BLaER1 treated with 17β-estradiol and CSF1 and Interleukin-3, amounts not matched to agents 10 nM and 100 nM (cell line): ENCODE data around the gene DESI2.

Experiments
- H3K27ac ChIP-seq, 11 experiments: shearing (Covaris generic); formaldehyde crosslinking; 2 replicates each; pipeline ENCODE4 v1.8.1; 2022
- H3K27me3 ChIP-seq, 11 experiments: shearing (Covaris generic); formaldehyde crosslinking; 2 replicates each; pipeline ENCODE4 v1.8.1; 2022
- H3K36me3 ChIP-seq, 11 experiments: shearing (Covaris generic); formaldehyde crosslinking; 2 replicates each; pipeline ENCODE4 v1.8.1; 2022
- H3K4me1 ChIP-seq, 10 experiments: shearing (Covaris generic); formaldehyde crosslinking; 2 replicates each; pipeline ENCODE4 v1.8.1; 2022
- H3K4me2 ChIP-seq, 11 experiments: shearing (Covaris generic); formaldehyde crosslinking; 2 replicates each; pipeline ENCODE4 v1.8.1; 2022
- H3K4me3 ChIP-seq, 10 experiments: shearing (Covaris generic); formaldehyde crosslinking; 2 replicates each; pipeline ENCODE4 v1.8.1; 2022
- H3K9ac ChIP-seq, 11 experiments: shearing (Covaris generic); formaldehyde crosslinking; 2 replicates each; pipeline ENCODE4 v1.8.1; 2022
- H3K9me3 ChIP-seq, 11 experiments: shearing (Covaris generic); formaldehyde crosslinking; replicated peaks in 1 of 11; 2 replicates each; pipeline ENCODE4 v1.8.1; 2022
- H4K20me1 ChIP-seq, 11 experiments: shearing (Covaris generic); formaldehyde crosslinking; 2 replicates each; pipeline ENCODE4 v1.8.1; 2022
- Cebpa-rat ChIP-seq, 11 experiments: shearing (Covaris generic); IDR thresholded peaks; 2 replicates each; pipeline ENCODE4 v1.8.1; 2022

DESI2 gene

DNA sequence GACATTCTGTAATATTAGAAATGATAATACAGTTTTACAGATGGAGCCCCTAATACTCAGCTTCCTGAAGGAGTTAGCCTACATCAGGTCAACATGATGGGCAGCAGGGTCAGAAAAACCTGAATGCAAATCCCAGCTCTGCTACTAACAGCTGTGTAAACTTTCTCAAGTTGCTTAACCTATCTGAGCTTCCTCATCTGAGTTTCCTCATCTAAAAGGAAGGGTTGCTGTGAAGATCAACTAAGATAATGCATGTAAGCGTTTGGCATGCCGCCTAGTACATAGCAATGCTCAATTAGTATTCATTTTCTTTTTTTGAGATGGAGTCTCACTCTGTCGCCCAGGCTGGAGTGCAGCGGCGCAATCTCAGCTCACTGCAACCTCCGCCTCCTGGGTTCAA, 18.4 kb upstream of the DESI2 start:
- Histone ChIP-seq H3K4me3 (no peak overlapping the region), H4K20me1 (no peaks in the 10 kb centered on the region), H3K9ac (no peak overlapping the region), H3K27me3 (no peaks in the 10 kb centered on the region), H3K27ac (no peak overlapping the region), H3K36me3 (no peaks in the 10 kb centered on the region), H3K9me3 (peaks cover 7 to 24% (median 13%) of the 10 kb centered on the region in 11 experiments; a peak in 20 of 22 replicates), H3K4me1 (no peaks in the 10 kb centered on the region), H3K4me2 (no peak overlapping the region)
- TF ChIP-seq Cebpa-rat (IDR thresholded peaks at IDR 0.05) = no peak

DNA sequence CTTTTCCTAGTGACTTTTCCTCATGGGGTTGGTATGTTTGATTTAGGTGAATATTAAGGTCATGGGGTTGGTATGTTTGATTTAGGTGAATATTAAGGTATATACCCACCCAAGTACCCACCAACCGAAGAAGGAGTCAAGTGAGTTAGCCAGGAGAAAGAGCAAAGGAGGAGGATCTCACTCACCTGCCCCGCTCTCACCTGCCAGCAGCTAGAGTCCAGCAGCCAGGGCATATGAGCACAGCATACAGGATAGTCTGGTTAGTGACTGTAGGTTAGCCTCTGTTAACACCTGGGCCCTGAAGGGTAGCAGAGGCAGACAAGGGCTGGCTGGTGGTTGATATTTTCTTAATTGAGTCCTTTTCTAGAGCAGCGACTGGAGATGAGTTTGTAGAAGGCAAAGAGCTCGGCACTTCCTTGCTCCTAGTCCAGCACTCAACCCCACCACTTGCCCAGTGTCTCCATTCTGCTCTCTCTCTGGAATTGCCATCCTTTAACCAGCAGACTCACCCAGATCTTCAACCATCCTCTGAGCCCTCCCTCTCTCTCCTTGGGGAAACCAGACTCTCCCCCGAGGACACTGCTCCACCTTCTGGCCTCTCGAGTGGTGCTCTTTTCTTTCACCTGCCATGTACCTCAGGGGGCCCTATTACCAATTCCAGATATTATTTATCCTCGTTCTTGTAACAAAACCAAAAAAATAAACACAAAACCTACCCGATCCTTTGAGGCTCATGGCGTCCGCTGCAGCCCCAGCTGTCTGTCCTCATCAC, 16.3 kb upstream of the DESI2 start:
- no peaks in the 10 kb centered on the region for H4K20me1 ChIP-seq
- no peaks in the 10 kb centered on the region for H3K4me1 ChIP-seq
- H3K4me3 ChIP-seq = no peak overlapping the region
- no peak for TF ChIP-seq Cebpa-rat (IDR thresholded peaks at IDR 0.05)
- H3K27me3 ChIP-seq = no peaks in the 10 kb centered on the region
- peaks cover 6 to 20% (median 11%) of the 10 kb centered on the region in 11 experiments; a peak in 19 of 22 replicates for H3K9me3 ChIP-seq
- H3K9ac ChIP-seq = no peak overlapping the region
- no peak overlapping the region for H3K27ac ChIP-seq
- no peak overlapping the region for H3K4me2 ChIP-seq
- no peaks in the 10 kb centered on the region for H3K36me3 ChIP-seq

DNA sequence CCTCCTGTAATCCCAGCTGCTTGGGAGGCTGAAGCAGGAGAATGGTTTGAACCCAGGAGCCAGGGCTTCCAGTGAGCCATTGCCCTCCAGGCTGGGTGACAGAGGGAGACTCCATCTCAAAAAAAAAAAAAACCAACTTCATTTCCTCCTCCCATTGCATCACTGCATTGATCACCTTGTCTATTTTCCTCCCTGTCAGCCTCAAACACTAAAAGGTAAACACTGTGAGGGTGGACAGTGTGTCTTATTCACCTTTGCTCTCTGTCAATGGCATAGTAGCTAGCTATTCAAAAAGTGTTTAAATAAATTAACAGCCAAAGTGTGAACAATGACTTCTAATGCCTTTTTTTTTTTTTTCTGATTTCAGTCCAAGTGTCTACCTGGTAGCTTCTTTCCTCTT, 13.4 kb upstream of the DESI2 start:
- no peak overlapping the region for H3K27ac ChIP-seq

GRCh38 chr1:244640917-244641316, 12.0 kb upstream of the DESI2 start:
- Histone ChIP-seq H3K4me1 (no peaks in the 10 kb centered on the region), H3K27ac (no peak overlapping the region), H3K36me3 (no peaks in the 10 kb centered on the region), H3K4me2 (no peak overlapping the region), H3K4me3 (no peak overlapping the region), H3K9ac (no peak overlapping the region), H4K20me1 (no peaks in the 10 kb centered on the region), H3K9me3 (peaks cover 0 to 8% (median 0%) of the 10 kb centered on the region in 11 experiments; a peak in 3 of 22 replicates), H3K27me3 (no peaks in the 10 kb centered on the region)
- TF ChIP-seq Cebpa-rat (IDR thresholded peaks at IDR 0.05) = no peak

More for the DNA sequence above, 13.4 kb upstream of the DESI2 start:
- Histone ChIP-seq H3K27me3 (no peaks in the 10 kb centered on the region), H3K4me1 (no peaks in the 10 kb centered on the region), H3K4me2 (no peak overlapping the region), H3K9me3 (peaks cover 0 to 8% (median 0%) of the 10 kb centered on the region in 11 experiments; a peak in 3 of 22 replicates), H4K20me1 (no peaks in the 10 kb centered on the region), H3K36me3 (no peaks in the 10 kb centered on the region), H3K9ac (no peak overlapping the region), H3K4me3 (no peak overlapping the region)
- no peak for TF ChIP-seq Cebpa-rat (IDR thresholded peaks at IDR 0.05)

GRCh38 chr1:244642526-244642925, 10.4 kb upstream of the DESI2 start:
- Histone ChIP-seq H3K9me3 (peaks cover 0 to 8% (median 0%) of the 10 kb centered on the region in 11 experiments; a peak in 3 of 22 replicates), H3K4me2 (no peak overlapping the region), H3K27me3 (no peaks in the 10 kb centered on the region), H3K4me3 (no peak overlapping the region), H3K27ac (no peak overlapping the region), H3K9ac (no peak overlapping the region), H3K4me1 (no peaks in the 10 kb centered on the region), H4K20me1 (no peaks in the 10 kb centered on the region), H3K36me3 (no peaks in the 10 kb centered on the region)
- TF ChIP-seq Cebpa-rat (IDR thresholded peaks at IDR 0.05) = no peak

DNA sequence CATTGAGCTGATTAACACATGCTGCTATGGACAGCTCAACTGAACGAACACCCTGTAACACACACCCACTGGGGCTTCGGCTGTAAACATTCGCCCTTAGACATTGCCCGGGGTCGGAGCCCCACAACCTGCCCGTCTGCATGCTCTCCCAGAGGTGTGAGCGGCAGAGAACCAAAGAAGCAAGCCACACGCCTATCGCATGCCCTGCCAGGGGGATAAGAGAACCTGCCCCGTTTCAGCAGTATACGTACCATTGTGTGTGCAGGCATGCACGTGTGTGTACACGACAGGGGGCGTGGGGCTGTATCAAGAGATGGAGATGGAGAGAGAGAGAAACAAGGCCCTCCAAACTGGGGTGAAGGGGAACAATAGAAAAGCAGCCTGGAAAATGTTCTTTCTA, 9.9 kb upstream of the DESI2 start:
- Histone ChIP-seq H3K4me1 (no peaks in the 10 kb centered on the region), H3K27ac (no peak overlapping the region), H3K36me3 (no peaks in the 10 kb centered on the region), H3K4me2 (no peak overlapping the region), H4K20me1 (no peaks in the 10 kb centered on the region), H3K9me3 (peaks cover 0 to 8% (median 0%) of the 10 kb centered on the region in 11 experiments; a peak in 3 of 22 replicates), H3K27me3 (no peaks in the 10 kb centered on the region), H3K9ac (no peak overlapping the region), H3K4me3 (no peak overlapping the region)
- TF ChIP-seq Cebpa-rat (IDR thresholded peaks at IDR 0.05) = no peak

GRCh38 chr1:244645414-244645813, 7.5 kb upstream of the DESI2 start:
- Histone ChIP-seq H3K9me3 (peaks cover 0 to 8% (median 0%) of the 10 kb centered on the region in 11 experiments; a peak in 3 of 22 replicates), H3K4me3 (no peak overlapping the region), H3K4me1 (no peaks in the 10 kb centered on the region), H3K36me3 (no peaks in the 10 kb centered on the region), H3K27me3 (no peaks in the 10 kb centered on the region), H4K20me1 (no peaks in the 10 kb centered on the region), H3K27ac (no peak overlapping the region), H3K9ac (no peak overlapping the region), H3K4me2 (no peak overlapping the region)
- TF ChIP-seq Cebpa-rat (IDR thresholded peaks at IDR 0.05) = no peak

- Histone ChIP-seq H3K4me3 (no peak overlapping the region), H3K4me2 (no peak overlapping the region), H3K27ac (no peak overlapping the region), H3K36me3 (no peaks in the 10 kb centered on the region), H3K9ac (no peak overlapping the region), H4K20me1 (no peaks in the 10 kb centered on the region), H3K27me3 (no peaks in the 10 kb centered on the region), H3K4me1 (no peaks in the 10 kb centered on the region), H3K9me3 (peaks cover 0 to 8% (median 0%) of the 10 kb centered on the region in 11 experiments; a peak in 3 of 22 replicates)
- TF ChIP-seq Cebpa-rat (IDR thresholded peaks at IDR 0.05) = no peak
These were observed 7.0 kb upstream of the DESI2 start for GRCh38 chr1:244645890-244646289.

GRCh38 chr1:244647819-244648218, 5.1 kb upstream of the DESI2 start:
- no peaks in the 10 kb centered on the region for H3K36me3 ChIP-seq
- no peak overlapping the region for H3K27ac ChIP-seq
- no peak overlapping the region for H3K4me3 ChIP-seq
- H3K9me3 ChIP-seq = peaks cover 0 to 8% (median 0%) of the 10 kb centered on the region in 11 experiments; a peak in 3 of 22 replicates
- H3K4me1 ChIP-seq = peaks cover 5 to 8% (median 6%) of the 10 kb centered on the region in 10 experiments; a peak in 16 of 20 replicates
- H3K9ac ChIP-seq = no peak overlapping the region
- H3K4me2 ChIP-seq = no peak overlapping the region
- no peak for TF ChIP-seq Cebpa-rat (IDR thresholded peaks at IDR 0.05)
- H4K20me1 ChIP-seq = no peaks in the 10 kb centered on the region
- H3K27me3 ChIP-seq = no peaks in the 10 kb centered on the region
